DMS 273 treated with DMSO at 0.1 percent for 48 hours (cell line): ENCODE data around the gene ANGPTL1.

ENCODE experiments used
- DNase-seq: peaks from one replicate; lab custom pipeline; 2025; lab: John Stamatoyannopoulos, UW

Gene ANGPTL1

DNA sequence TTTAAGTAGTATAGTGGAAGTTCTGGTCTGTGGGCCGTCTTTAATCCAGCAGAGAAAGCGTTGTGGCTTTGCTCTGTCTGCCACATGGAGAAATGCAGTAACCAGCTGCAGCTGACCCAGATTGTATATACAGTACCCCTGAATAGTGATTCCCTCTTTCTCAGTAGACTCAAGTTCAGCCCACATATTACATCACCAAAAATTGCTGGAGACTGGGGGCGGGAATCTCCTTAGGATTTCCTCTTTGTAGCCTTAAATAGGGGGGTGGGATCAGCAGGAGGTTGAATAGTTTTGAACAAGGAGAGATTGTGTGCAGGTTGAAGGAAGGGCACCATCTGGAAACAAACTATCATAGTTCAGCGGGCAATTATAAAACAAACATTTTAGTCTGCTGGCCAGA, at the start of gene ANGPTL1:
TSS of gene ANGPTL1 (minus strand) at position 134 of the 400 bp plus-strand sequence. CDS start 5,301 bp downstream, outside the sequence.
- DNase-seq = no peak

- no peak for DNase-seq
Measured at GRCh38 chr1:178919581-178919980, 48.7 kb upstream of the ANGPTL1 start.

DNA sequence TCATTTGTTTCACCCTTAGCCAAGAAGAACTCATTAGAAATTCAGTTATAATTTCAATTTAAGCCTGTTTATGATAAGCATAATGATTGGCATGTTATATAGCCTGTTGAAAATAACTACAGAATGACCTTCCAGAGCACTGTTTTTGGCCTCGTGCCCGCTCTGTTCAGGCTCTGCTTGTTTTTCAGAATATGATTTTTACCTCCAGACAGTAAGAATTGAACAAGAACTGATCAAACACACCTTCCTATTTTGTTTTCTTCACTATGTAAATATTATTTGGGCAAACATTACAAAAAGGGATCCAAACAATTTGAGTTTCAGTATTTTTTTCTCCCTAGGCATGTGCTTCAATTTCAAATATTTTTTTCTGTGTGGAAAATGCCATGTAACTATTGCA, 48.1 kb upstream of the ANGPTL1 start:
- no peak for DNase-seq

GRCh38 chr1:178918308-178918707, 47.4 kb upstream of the ANGPTL1 start:
- no peak for DNase-seq

- no peak for DNase-seq
Measured at GRCh38 chr1:178916448-178917174, 45.7 kb upstream of the ANGPTL1 start.

DNA sequence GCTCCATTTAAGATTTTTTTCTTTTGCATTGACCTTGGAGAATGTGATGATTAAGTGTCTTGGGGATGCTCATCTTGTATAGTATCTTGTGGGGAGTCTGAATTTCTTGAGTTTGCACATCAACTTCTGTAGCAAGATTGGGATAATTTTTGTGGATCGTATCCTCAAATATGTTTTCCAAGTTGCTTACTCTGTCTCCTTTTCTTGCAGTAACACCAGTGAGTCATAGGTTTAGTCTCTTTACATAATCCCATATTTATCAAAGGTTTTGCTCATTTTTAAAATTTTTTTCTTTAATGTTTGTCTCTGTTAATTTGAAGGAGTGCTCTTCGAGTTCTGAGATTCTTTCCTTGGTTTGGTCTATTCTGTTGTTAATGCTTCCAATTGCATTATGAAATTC, 41.7 kb upstream of the ANGPTL1 start:
- DNase-seq = no peak

DNA sequence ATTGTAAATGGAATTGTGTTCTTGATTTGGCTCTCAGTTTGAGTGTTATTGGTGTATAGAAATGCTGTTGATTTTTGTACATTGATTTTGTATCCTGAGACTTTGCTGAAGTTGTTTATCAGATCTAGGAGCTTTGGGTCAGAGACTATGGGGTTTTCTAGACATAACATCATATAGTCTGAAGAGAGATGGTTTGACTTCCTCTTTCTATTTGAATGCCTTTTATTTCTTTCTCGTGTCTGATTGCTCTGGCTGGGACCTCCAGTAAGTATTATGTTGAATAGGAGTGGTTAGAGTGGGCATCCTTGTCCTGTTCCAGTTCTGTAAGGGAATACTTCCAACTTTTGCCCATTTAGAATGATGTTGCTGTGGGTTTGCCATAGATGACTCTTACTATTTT, 39.1 kb upstream of the ANGPTL1 start:
- no peak for DNase-seq

DNA sequence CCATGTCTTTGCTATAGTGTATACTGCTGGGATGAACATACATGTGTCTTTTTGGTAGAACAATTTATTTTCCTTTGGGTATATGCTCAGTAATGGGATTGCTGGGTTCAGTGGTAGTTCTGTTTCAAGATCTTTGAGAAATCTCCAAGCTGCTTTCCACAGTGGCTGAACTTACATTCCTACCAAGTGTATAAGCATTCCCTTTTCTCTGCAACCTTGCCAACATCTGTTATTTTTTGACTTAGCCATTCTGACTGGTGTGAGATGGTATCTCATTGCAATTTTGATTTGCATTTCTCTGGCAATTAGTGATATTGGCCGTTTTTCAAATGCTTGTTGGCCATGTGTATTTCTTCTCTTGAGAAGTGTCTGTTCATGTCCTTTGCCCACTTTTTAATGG, 37.5 kb upstream of the ANGPTL1 start:
- DNase-seq = peak; percentile 42

DNA sequence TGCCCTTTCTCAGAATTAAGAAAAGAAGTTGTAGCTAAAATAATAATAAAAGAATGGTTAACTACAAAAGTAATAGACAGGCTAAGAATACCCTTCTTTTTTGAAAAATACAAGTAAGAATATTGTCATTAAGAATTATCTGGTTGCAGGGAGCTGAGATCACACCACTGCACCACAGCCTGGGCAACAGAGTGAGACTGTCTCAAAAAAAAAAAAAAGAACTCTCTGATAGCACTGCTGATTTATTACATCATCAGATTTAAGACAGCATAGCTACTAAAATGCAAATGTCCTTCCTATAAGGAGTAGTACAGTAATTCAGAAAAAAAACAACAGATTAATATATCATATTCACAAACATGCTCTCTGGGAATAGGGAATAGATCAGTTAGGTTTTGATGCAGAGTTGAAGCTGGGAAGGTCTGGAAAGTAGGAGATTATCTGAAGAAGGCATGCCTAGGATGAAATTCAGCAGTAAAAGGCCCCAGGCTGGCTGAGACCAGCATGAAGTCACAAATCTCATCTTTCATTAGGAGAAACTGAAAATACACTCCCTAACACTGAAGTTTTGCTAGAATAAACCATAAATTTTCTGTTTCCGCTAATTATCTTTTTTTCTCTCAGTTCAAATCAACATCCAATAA, 30.7 kb upstream of the ANGPTL1 start:
- no peak for DNase-seq

DNA sequence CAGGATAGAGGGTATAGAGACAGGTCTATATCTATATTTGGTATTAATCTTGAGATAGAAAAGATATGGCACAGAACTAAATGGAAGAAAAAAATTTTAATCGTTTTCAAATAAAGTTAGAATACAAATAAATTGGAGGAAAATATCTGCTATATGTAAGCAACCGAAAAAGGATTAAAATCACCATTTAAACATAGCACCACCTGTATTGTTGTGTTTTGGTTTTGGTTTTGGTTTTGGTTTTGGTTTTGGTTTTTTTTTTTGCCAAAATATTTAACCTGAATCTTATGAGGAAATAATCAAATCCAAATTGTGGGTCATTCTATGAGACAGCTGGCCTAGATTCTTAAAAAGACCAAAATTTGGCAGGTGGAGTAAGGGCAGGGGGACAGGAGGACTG, 28.5 kb upstream of the ANGPTL1 start:
- no peak for DNase-seq

GRCh38 chr1:178898401-178898800, 27.5 kb upstream of the ANGPTL1 start:
- no peak for DNase-seq

DNA sequence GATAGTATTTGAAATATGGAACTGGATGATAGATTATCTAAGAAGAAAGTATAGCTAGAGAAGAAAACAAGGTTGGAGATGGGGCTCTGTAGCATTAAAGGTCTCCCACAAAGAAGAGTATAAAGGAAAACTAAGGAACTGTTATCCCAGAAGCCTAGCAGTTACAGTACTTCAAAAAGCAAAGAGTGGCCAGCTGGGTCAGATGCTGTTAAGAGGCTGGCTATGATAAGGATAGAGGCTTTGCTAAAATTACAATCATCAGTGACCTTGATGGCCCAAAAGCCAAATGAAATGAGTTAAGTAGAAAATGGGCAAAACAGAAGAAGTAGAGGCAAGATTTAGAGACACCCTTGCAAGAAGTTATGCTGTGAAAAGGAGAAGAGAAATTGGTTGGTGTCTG, 25.1 kb upstream of the ANGPTL1 start:
- DNase-seq = no peak

- DNase-seq = no peak
Measured at GRCh38 chr1:178886551-178886950, 15.7 kb upstream of the ANGPTL1 start.

- DNase-seq = no peak
Measured at GRCh38 chr1:178885869-178886268, 15.0 kb upstream of the ANGPTL1 start.

DNA sequence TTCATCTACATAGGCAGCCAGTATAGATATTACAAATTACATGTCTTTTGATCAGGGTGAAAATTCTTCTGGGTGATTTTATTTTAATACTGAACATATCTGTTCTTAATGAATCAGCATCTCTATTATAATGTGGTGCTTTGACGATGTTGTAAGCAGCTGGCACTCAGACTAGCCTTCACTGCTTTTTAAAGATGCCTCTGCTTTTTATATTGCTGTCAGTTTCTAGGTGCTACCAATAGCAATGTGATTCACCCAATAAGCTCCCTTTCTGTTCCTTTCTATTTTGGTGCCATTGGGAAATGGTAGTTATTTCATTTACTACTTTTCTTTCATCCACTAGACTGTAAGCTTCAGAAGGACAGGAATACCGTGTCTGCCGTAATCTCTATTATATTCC, 11.1 kb upstream of the ANGPTL1 start:
- DNase-seq = no peak

- no peak for DNase-seq
Measured at GRCh38 chr1:178877896-178878295, 7.0 kb upstream of the ANGPTL1 start.

GRCh38 chr1:178875936-178876335, 5.1 kb upstream of the ANGPTL1 start:
- DNase-seq = no peak

DNA sequence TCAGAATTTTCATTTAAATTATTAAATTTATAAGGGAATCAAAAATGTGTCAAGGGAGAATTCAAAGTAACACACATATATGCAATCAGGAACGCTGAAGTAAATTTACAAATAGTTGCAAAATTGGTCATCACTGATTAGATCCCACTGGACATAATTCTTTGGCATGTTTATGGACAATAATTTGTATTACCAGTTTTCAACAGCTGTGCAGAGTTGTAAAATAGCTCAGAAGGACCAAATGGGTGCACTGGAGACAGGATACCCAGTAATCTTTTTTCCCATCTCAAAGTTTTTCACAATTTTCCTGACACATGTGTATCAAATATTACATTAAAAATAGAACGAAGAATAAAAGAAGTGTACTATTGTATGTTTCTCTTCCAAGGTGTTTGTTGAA, 4.1 kb upstream of the ANGPTL1 start:
- DNase-seq = no peak

GRCh38 chr1:178871551-178872320, 859 bp upstream of the ANGPTL1 start:
- no peak for DNase-seq

GRCh38 chr1:178870221-178870620, 656 bp downstream of the ANGPTL1 start:
- DNase-seq = no peak

GRCh38 chr1:178869119-178869697, 1.7 kb downstream of the ANGPTL1 start:
- DNase-seq = no peak

DNA sequence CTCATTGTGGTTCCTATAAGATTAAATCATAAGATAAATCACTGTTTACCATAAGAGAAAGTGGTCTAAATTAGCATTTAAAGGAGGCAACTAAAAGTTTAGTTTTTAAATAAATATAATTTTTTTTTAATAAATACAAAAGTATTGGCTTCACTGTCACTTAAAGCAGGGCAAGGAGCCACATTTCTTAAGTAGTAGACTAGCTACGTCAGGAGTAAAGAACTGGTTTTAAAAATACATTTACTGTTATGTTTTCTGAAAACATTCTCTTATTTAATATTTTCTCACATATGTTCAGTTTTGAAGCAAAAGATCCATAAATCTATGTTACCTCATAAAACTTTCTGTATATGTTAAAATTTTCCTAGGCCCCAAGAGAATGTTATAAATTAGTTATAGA, 2.2 kb downstream of the ANGPTL1 start:
- no peak for DNase-seq

GRCh38 chr1:178867670-178868069, 3.2 kb downstream of the ANGPTL1 start:
- no peak for DNase-seq
